SK-N-SH (cell line): ENCODE data around the gene DOK6. TPM values are rescaled to one million over a fixed set of nuclear protein-coding genes. Genes with fewer than 3 reads are reported as not detected.

Source experiments
- CTCF ChIA-PET: fragments of 300-600, 350-600 bp; formaldehyde crosslinking; extraction: SDS; loops from one replicate; lab custom pipeline; 2021; lab: Yijun Ruan, JAX
- POLR2A ChIA-PET: fragments of 350-600 bp; sonication (Branson Sonifier 250); formaldehyde crosslinking; extraction: SDS; loops from one replicate; lab custom pipeline; 2020; ENCODE audit warnings: antibody characterized with exemption, inconsistent platforms; lab: Yijun Ruan, JAX
- DNase-seq: peaks from one replicate; pipeline ENCODE4 v3.0.0; 2012
- H2AFZ ChIP-seq: fragments of 200-600 bp; sonication (generic); 2 replicates; pipeline ENCODE4 v1.8.1; 2016; ENCODE audit warnings: antibody characterized with exemption, mild to moderate bottlenecking, low read depth
- H3F3A ChIP-seq: fragments of 200-600 bp; sonication (generic); replicated peaks from 2 replicates; pipeline ENCODE3; 2016; ENCODE audit warnings: antibody characterized with exemption, mild to moderate bottlenecking; ENCODE audit not compliant: insufficient read depth
- H3K27ac ChIP-seq, 2 experiments: fragments of 200-500 bp in 1 of 2; fragments of 200-600 bp in 1 of 2; sonication (Bioruptor generic) in 1 of 2; sonication (generic), shearing (Covaris generic) in 1 of 2; 2 replicates each; pipeline versions ENCODE4 v1.5.1 to v1.6.1; 2014 to 2016; ENCODE audit warnings: low read depth in 2 of 2, inconsistent platforms in 1 of 2, low read length in 1 of 2, mild to moderate bottlenecking in 1 of 2, mixed read lengths in 1 of 2
- H3K27me3 ChIP-seq: fragments of 200-600 bp; sonication (generic), shearing (Covaris generic); 2 replicates; pipeline ENCODE4 v1.6.1; 2016; ENCODE audit warnings: mixed run types; ENCODE audit not compliant: insufficient read depth
- H3K36me3 ChIP-seq, 2 experiments: fragments of 200-500 bp in 1 of 2; fragments of 200-600 bp in 1 of 2; sonication (Bioruptor generic) in 1 of 2; sonication (generic) in 1 of 2; replicated peaks in 1 of 2; 2 replicates each; pipeline versions ENCODE3 to v1.5.1; 2014 to 2016; ENCODE audit warnings: low read length in 1 of 2, mild to moderate bottlenecking in 1 of 2; ENCODE audit not compliant: insufficient read depth in 2 of 2, control insufficient read depth in 1 of 2
- H3K4me1 ChIP-seq, 2 experiments: fragments of 200-500 bp in 1 of 2; fragments of 200-600 bp in 1 of 2; sonication (Bioruptor generic) in 1 of 2; sonication (generic), shearing (Covaris generic) in 1 of 2; 2 replicates each; pipeline versions ENCODE4 v1.5.1 to v1.6.1; 2014 to 2016; ENCODE audit warnings: low read depth in 1 of 2, low read length in 1 of 2, mixed run types in 1 of 2; ENCODE audit not compliant: insufficient read depth in 2 of 2, control insufficient read depth in 1 of 2
- H3K4me2 ChIP-seq: fragments of 200-600 bp; sonication (generic), shearing (Covaris generic); 2 replicates; pipeline ENCODE4 v1.6.1; 2017; ENCODE audit warnings: mixed run types
- H3K4me3 ChIP-seq, 2 experiments: fragments of 200-500 bp in 1 of 2; fragments of 200-600 bp in 1 of 2; sonication (Bioruptor generic) in 1 of 2; sonication (generic), shearing (Covaris generic) in 1 of 2; 2 replicates each; pipeline versions ENCODE4 v1.5.1 to v1.8.1; 2014 to 2016; ENCODE audit warnings: low read depth in 2 of 2, inconsistent platforms in 1 of 2, low read length in 1 of 2, mild to moderate bottlenecking in 1 of 2, mixed read lengths in 1 of 2, moderate library complexity in 1 of 2
- H3K79me2 ChIP-seq: fragments of 200-600 bp; sonication (generic); 2 replicates; pipeline ENCODE4 v1.8.1; 2017; ENCODE audit warnings: mild to moderate bottlenecking; ENCODE audit not compliant: insufficient read depth
- H3K9ac ChIP-seq: fragments of 200-600 bp; sonication (generic); 2 replicates; pipeline ENCODE4 v1.6.1; 2017; ENCODE audit warnings: mixed run types
- H3K9me2 ChIP-seq: fragments of 200-600 bp; sonication (generic); 2 replicates; pipeline ENCODE4 v1.6.1; 2017; ENCODE audit warnings: mixed run types
- H3K9me3 ChIP-seq: fragments of 200-600 bp; sonication (generic); 2 replicates; pipeline ENCODE4 v1.6.1; 2017; ENCODE audit warnings: mixed run types, mild to moderate bottlenecking, moderate library complexity
- H4K20me1 ChIP-seq: fragments of 200-600 bp; sonication (generic); 2 replicates; pipeline ENCODE4 v1.6.1; 2017; ENCODE audit warnings: mild to moderate bottlenecking, mixed run types; ENCODE audit not compliant: insufficient read depth
- CTCF ChIP-seq: fragments of 200-600 bp; sonication (generic); IDR thresholded peaks from 2 replicates; pipeline ENCODE4 v1.6.1; 2017; ENCODE audit warnings: antibody characterized with exemption, mild to moderate bottlenecking, moderate library complexity
- ELF1 ChIP-seq: IDR thresholded peaks from 2 replicates; pipeline ENCODE4 v1.4.0; 2012
- EP300 ChIP-seq, 2 experiments: IDR thresholded peaks; 2 replicates each; pipeline versions ENCODE4 v1.4.0 to v1.6.1; 2012; ENCODE audit warnings: borderline replicate concordance in 1 of 2, low read depth in 1 of 2, low read length in 1 of 2
- FOSL2 ChIP-seq: IDR thresholded peaks from 2 replicates; pipeline ENCODE4 v1.4.0; 2012; ENCODE audit warnings: low read depth, mild to moderate bottlenecking, moderate library complexity, borderline replicate concordance
- FOXJ3 ChIP-seq: sonication (generic); formaldehyde crosslinking; IDR thresholded peaks from 2 replicates; pipeline ENCODE4 v1.5.1; 2020; ENCODE audit warnings: mild to moderate bottlenecking, missing genetic modification reagents
- FOXM1 ChIP-seq: IDR thresholded peaks from 2 replicates; pipeline ENCODE4 v1.4.0; 2012; ENCODE audit warnings: low read depth, mild to moderate bottlenecking
- IRF3 ChIP-seq: fragments of 150-350 bp; IDR thresholded peaks from 2 replicates; pipeline ENCODE4 v1.6.1; 2016; ENCODE audit warnings: mild to moderate bottlenecking, low read depth, low read length
- JUND ChIP-seq: IDR thresholded peaks from 2 replicates; pipeline ENCODE4 v1.4.0; 2012
- MEF2A ChIP-seq: IDR thresholded peaks from 2 replicates; pipeline ENCODE4 v1.4.0; 2012; ENCODE audit warnings: low read depth, borderline replicate concordance
- MXI1 ChIP-seq: IDR thresholded peaks from 2 replicates; pipeline ENCODE4 v1.6.1; 2012; ENCODE audit warnings: mild to moderate bottlenecking, low read depth, low read length, improper control_type of control experiment
- RCOR1 ChIP-seq: fragments of 150-350 bp; IDR thresholded peaks from 2 replicates; pipeline ENCODE4 v1.6.1; 2017; ENCODE audit warnings: antibody characterized with exemption, low read length
- REST ChIP-seq: IDR thresholded peaks from 2 replicates; pipeline ENCODE4 v1.6.1; 2012; ENCODE audit warnings: mild to moderate bottlenecking, low read depth, low read length, moderate library complexity
- RXRA ChIP-seq: IDR thresholded peaks from 2 replicates; pipeline ENCODE4 v1.4.0; 2012; ENCODE audit warnings: low read depth, mild to moderate bottlenecking, borderline replicate concordance
- SMC3 ChIP-seq: IDR thresholded peaks from 2 replicates; pipeline ENCODE4 v1.6.1; 2012; ENCODE audit warnings: low read depth, low read length, improper control_type of control experiment
- YY1 ChIP-seq: IDR thresholded peaks from 2 replicates; pipeline ENCODE4 v1.4.0; 2012; ENCODE audit warnings: low read depth, mild to moderate bottlenecking
- polyA plus RNA-seq, 3 experiments: library from polyadenylated mRNA; depleted of rRNA; stranded (reverse); fragments of >200 nt; gene quantifications; 2 replicates each; pipeline ENCODE4 v1.2.3, GENCODE V29; 2012
- TF ChIP-seq, protein P1 (sequence below): IDR thresholded peaks from 2 replicates; pipeline ENCODE4 v1.4.0; 2012; ENCODE audit warnings: low read depth
- TF ChIP-seq, protein P2 (sequence below): IDR thresholded peaks from 2 replicates; pipeline ENCODE4 v1.4.0; 2012; ENCODE audit warnings: low read depth, borderline replicate concordance
- TF ChIP-seq, protein P3 (sequence below): IDR thresholded peaks from 2 replicates; pipeline ENCODE4 v1.4.0; 2012; ENCODE audit warnings: low read depth, borderline replicate concordance

Gene DOK6
- polyA plus RNA-seq, 1 of the 3 experiments (the other 2 are of a cell fraction) = 3.9 TPM

GRCh38 chr18:69758458-69758857 is 357.8 kb downstream of the DOK6 start:
- peaks cover 6 to 16% of the 10 kb centered on the region in 2 experiments; a peak in 3 of 4 replicates for H3K4me1 ChIP-seq
- no peak overlapping the region for H3K9ac ChIP-seq
- H3K27me3 ChIP-seq = no peaks in the 10 kb centered on the region
- no peaks in the 10 kb centered on the region for H3F3A ChIP-seq
- TF ChIP-seq ELF1 (no peak), REST (no peak), FOSL2 (no peak), RCOR1 (no peak), RXRA (no peak), CTCF (no peak), IRF3 (no peak), JUND (no peak), EP300 (IDR thresholded peaks at IDR 0.05; ENCODE audit: borderline replicate concordance in 1 of 2, low read depth in 1 of 2, low read length in 1 of 2) (no peak), MXI1 (no peak), SMC3 (no peak), FOXM1 (no peak), YY1 (no peak), FOXJ3 (CRISPR knock-in tag) (no peak), MEF2A (no peak)
- TF ChIP-seq, protein P1, sequence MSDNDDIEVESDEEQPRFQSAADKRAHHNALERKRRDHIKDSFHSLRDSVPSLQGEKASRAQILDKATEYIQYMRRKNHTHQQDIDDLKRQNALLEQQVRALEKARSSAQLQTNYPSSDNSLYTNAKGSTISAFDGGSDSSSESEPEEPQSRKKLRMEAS = no peak
- TF ChIP-seq, protein P2, sequence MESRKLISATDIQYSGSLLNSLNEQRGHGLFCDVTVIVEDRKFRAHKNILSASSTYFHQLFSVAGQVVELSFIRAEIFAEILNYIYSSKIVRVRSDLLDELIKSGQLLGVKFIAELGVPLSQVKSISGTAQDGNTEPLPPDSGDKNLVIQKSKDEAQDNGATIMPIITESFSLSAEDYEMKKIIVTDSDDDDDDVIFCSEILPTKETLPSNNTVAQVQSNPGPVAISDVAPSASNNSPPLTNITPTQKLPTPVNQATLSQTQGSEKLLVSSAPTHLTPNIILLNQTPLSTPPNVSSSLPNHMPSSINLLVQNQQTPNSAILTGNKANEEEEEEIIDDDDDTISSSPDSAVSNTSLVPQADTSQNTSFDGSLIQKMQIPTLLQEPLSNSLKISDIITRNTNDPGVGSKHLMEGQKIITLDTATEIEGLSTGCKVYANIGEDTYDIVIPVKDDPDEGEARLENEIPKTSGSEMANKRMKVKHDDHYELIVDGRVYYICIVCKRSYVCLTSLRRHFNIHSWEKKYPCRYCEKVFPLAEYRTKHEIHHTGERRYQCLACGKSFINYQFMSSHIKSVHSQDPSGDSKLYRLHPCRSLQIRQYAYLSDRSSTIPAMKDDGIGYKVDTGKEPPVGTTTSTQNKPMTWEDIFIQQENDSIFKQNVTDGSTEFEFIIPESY = no peak
- TF ChIP-seq, protein P3, sequence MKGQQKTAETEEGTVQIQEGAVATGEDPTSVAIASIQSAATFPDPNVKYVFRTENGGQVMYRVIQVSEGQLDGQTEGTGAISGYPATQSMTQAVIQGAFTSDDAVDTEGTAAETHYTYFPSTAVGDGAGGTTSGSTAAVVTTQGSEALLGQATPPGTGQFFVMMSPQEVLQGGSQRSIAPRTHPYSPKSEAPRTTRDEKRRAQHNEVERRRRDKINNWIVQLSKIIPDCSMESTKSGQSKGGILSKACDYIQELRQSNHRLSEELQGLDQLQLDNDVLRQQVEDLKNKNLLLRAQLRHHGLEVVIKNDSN = no peak
- TF ChIP-seq, all 33 proteins: peak for 0
- no peak overlapping the region for H3K4me3 ChIP-seq
- no peaks in the 10 kb centered on the region for H4K20me1 ChIP-seq
- H2AFZ ChIP-seq = 0 out of 2 replicates have a peak overlapping the region, but pooled peaks have one; percentile 17
- H3K79me2 ChIP-seq = no peaks in the 10 kb centered on the region
- ChIA-PET CTCF (no interaction called here), POLR2A (no interaction called here)
- H3K4me2 ChIP-seq = no peak overlapping the region
- H3K36me3 ChIP-seq = no peaks in the 10 kb centered on the region
- H3K9me2 ChIP-seq = no peaks in the 10 kb centered on the region
- H3K9me3 ChIP-seq = no peaks in the 10 kb centered on the region
- H3K27ac ChIP-seq = 0 out of 4 replicates have a peak overlapping the region, but pooled peaks of 1 of the 2 experiments have one; percentile 8
- no peak for DNase-seq
